Trophoblast cell (in vitro differentiated cells and primary cell): ENCODE results near the gene USP49.

Experiments used
- DNase-seq, 2 donors: peaks; one replicate each; pipeline ENCODE4 v3.0.0-alpha.2; 2016
- H2AFZ ChIP-seq: 2 replicates; pipeline ENCODE4 v1.6.1; 2013; ENCODE audit warnings: low read length, moderate library complexity, mild to moderate bottlenecking; ENCODE audit not compliant: insufficient read depth, poor library complexity
- H2AK5ac ChIP-seq: 2 replicates; pipeline ENCODE4 v1.6.1; 2013; ENCODE audit warnings: mild to moderate bottlenecking, low read length
- H2BK120ac ChIP-seq: 2 replicates; pipeline ENCODE4 v1.6.1; 2013; ENCODE audit warnings: low read length, mild to moderate bottlenecking, moderate library complexity; ENCODE audit not compliant: insufficient read depth, poor library complexity
- H2BK12ac ChIP-seq: 2 replicates; pipeline ENCODE4 v1.6.1; 2013; ENCODE audit warnings: mild to moderate bottlenecking, low read length, moderate library complexity
- H2BK5ac ChIP-seq: 2 replicates; pipeline ENCODE4 v1.6.1; 2013; ENCODE audit warnings: low read length, low read depth, moderate library complexity, mild to moderate bottlenecking; ENCODE audit not compliant: poor library complexity
- H3K14ac ChIP-seq: 2 replicates; pipeline ENCODE4 v1.6.1; 2013; ENCODE audit warnings: mild to moderate bottlenecking, low read length
- H3K18ac ChIP-seq: 2 replicates; pipeline ENCODE4 v1.6.1; 2013; ENCODE audit warnings: mild to moderate bottlenecking, low read length
- H3K23ac ChIP-seq: 2 replicates; pipeline ENCODE4 v1.6.1; 2013; ENCODE audit warnings: low read length
- H3K27ac ChIP-seq: 2 replicates; pipeline ENCODE4 v1.5.1; 2013; ENCODE audit warnings: low read depth, mild to moderate bottlenecking, inconsistent platforms, low read length, moderate library complexity
- H3K27me3 ChIP-seq: 2 replicates; pipeline ENCODE4 v1.6.1; 2013; ENCODE audit warnings: inconsistent platforms, mild to moderate bottlenecking, low read length, moderate library complexity; ENCODE audit not compliant: insufficient read depth
- H3K36me3 ChIP-seq, 2 experiments: 1 replicate in 1 of 2; 2 replicates in 1 of 2; pipeline ENCODE4 v1.6.1; 2013; ENCODE audit warnings: low read length in 2 of 2, mild to moderate bottlenecking in 2 of 2, moderate library complexity in 1 of 2; ENCODE audit not compliant: insufficient read depth in 2 of 2, control insufficient read depth in 1 of 2
- H3K4ac ChIP-seq: 2 replicates; pipeline ENCODE4 v1.6.1; 2013; ENCODE audit warnings: low read depth, mild to moderate bottlenecking, low read length, moderate library complexity
- H3K4me1 ChIP-seq, 2 experiments: 1 replicate in 1 of 2; 2 replicates in 1 of 2; pipeline ENCODE4 v1.6.1; 2013; ENCODE audit warnings: low read length in 2 of 2, mild to moderate bottlenecking in 2 of 2, moderate library complexity in 1 of 2; ENCODE audit not compliant: insufficient read depth in 2 of 2, control insufficient read depth in 1 of 2
- H3K4me2 ChIP-seq: 2 replicates; pipeline ENCODE4 v1.6.1; 2013; ENCODE audit warnings: inconsistent platforms, mild to moderate bottlenecking, low read length, moderate library complexity
- H3K4me3 ChIP-seq: 2 replicates; pipeline ENCODE4 v1.5.1; 2013; ENCODE audit warnings: mild to moderate bottlenecking, low read depth, low read length, inconsistent platforms
- H3K79me1 ChIP-seq: one replicate; pipeline ENCODE4 v1.6.1; 2013; ENCODE audit warnings: low read length
- H3K79me2 ChIP-seq: 2 replicates; pipeline ENCODE4 v1.6.1; 2013; ENCODE audit warnings: low read length, mild to moderate bottlenecking; ENCODE audit not compliant: control insufficient read depth, insufficient read depth, poor library complexity
- H3K9ac ChIP-seq: 2 replicates; pipeline ENCODE4 v1.6.1; 2013; ENCODE audit warnings: mild to moderate bottlenecking, low read length
- H3K9me3 ChIP-seq: 2 replicates; pipeline ENCODE4 v1.6.1; 2013; ENCODE audit warnings: low read depth, mild to moderate bottlenecking, control low read depth, inconsistent platforms, low read length; ENCODE audit not compliant: insufficient read depth
- H4K12ac ChIP-seq: 2 replicates; pipeline ENCODE4 v1.6.1; 2013; ENCODE audit warnings: low read depth, mild to moderate bottlenecking, low read length, moderate library complexity
- H4K8ac ChIP-seq: 2 replicates; pipeline ENCODE4 v1.6.1; 2013; ENCODE audit warnings: low read depth, mild to moderate bottlenecking, low read length, moderate library complexity
- H4K91ac ChIP-seq: one replicate; pipeline ENCODE4 v1.6.1; 2013; ENCODE audit warnings: low read depth, mild to moderate bottlenecking, low read length, moderate library complexity
- WGBS: extraction: QIAGEN DNeasy Blood & Tissue Kit; methylation state at CpG from one replicate; pipeline ENCODE4 v1.1.7; 2013; ENCODE audit warnings: missing lambda C conversion rate; ENCODE audit not compliant: insufficient read length, insufficient coverage; ENCODE audit errors: extremely low coverage; 5-methylcytosine and 5-hydroxymethylcytosine counted together

Gene USP49

GRCh38 chr6:41801380-41801779 is 93.8 kb downstream of the USP49 start:
- no peaks in the 10 kb centered on the region for H3K79me1 ChIP-seq
- no peak overlapping the region for H2AFZ ChIP-seq
- H3K18ac ChIP-seq: no peak overlapping the region
- H3K4ac ChIP-seq: no peak overlapping the region
- H3K4me2 ChIP-seq: no peak overlapping the region
- H3K79me2 ChIP-seq: no peaks in the 10 kb centered on the region
- no peak overlapping the region for H3K9ac ChIP-seq
- H3K36me3 ChIP-seq: peaks cover 4 to 15% of the 10 kb centered on the region in 2 experiments
- no peak overlapping the region for H4K12ac ChIP-seq
- peaks cover 3% of the 10 kb centered on the region for H3K9me3 ChIP-seq
- no peak overlapping the region for H4K8ac ChIP-seq
- H3K23ac ChIP-seq: no peak overlapping the region
- no peaks in the 10 kb centered on the region for H3K27me3 ChIP-seq
- no peak overlapping the region for H2BK12ac ChIP-seq
- no CpG with 5 or more reads among the region's 2 CpGs for WGBS
- no peak overlapping the region for H2BK5ac ChIP-seq
- no peak overlapping the region for H2BK120ac ChIP-seq
- no peak overlapping the region for H4K91ac ChIP-seq
- no peak overlapping the region for H3K27ac ChIP-seq
- H2AK5ac ChIP-seq: no peak overlapping the region
- no peak overlapping the region for H3K14ac ChIP-seq
- peaks cover 0 to 2% of the 10 kb centered on the region in 2 experiments for H3K4me1 ChIP-seq
- peak in 1 of 2 donors; percentile 14 for DNase-seq
- no peak overlapping the region for H3K4me3 ChIP-seq

DNA sequence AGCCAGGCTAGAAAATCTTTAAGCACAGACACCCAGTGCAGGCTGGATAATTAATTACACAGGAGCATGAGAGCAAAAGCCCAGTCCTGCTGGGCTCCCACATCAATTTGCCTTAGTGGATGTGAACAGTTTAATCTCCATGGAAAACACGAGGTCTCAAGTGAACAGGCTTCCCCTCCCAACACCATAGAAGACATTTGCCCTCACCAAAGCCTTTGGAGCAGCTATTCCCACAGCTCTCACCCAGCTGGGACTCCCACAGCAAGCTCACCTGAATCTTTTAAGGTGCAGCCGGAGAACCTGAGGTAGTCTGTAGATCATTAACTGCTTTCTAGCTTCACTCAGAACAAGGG is 95.6 kb downstream of the USP49 start:
- DNase-seq: no peak
- Histone ChIP-seq H4K91ac (no peak overlapping the region), H3K79me2 (no peaks in the 10 kb centered on the region), H2BK5ac (no peak overlapping the region), H3K36me3 (peaks cover 2 to 9% of the 10 kb centered on the region in 2 experiments), H3K23ac (no peak overlapping the region), H3K14ac (no peak overlapping the region), H2AK5ac (no peak overlapping the region), H3K18ac (no peak overlapping the region), H2AFZ (no peak overlapping the region), H3K4me1 (peaks cover 0 to 2% of the 10 kb centered on the region in 2 experiments), H3K9ac (no peak overlapping the region), H3K27ac (no peak overlapping the region), H4K8ac (no peak overlapping the region), H3K4me2 (no peak overlapping the region), H3K4ac (no peak overlapping the region), H2BK12ac (no peak overlapping the region), H3K9me3 (no peaks in the 10 kb centered on the region), H3K79me1 (no peaks in the 10 kb centered on the region), H3K27me3 (no peaks in the 10 kb centered on the region), H2BK120ac (no peak overlapping the region), H3K4me3 (no peak overlapping the region), H4K12ac (no peak overlapping the region)
- no CpG with 5 or more reads among the region's 2 CpGs for WGBS

DNA sequence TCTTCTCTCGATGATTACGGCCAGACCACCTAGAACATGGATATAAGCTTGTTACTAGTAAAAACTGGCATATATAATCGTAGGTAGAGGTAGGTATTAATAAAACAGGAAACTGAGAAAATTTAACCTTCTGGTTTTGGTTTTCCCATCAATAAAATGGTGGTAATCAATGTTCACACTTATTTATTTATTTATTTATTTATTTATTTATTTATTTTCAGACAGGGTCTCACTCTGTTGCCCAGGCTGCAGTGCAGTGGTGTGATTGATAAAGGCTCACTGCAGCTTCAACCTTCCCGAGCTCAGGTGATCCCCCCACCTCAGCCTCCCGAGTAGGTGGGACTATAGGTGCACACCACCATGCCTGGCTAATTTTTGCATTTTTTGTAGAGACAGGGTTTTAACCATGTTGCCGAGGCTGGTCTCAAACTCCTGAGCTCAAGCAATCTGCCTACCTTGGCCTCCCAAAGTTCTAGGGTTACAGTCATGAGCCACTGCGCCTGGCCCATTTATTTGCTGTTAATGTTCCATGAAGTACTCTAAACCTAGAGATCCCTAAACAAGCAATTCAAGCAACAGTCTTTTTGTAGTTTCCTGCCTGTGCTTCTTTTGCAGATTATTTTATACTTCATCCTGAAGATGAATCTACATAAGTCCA is 96.1 kb downstream of the USP49 start:
- no CpG with 5 or more reads among the region's 7 CpGs for WGBS
- H2AK5ac ChIP-seq: no peak overlapping the region

GRCh38 chr6:41796474-41796873 is 98.7 kb downstream of the USP49 start:
- DNase-seq: no peak
- Histone ChIP-seq H4K91ac (no peak overlapping the region), H3K27me3 (no peaks in the 10 kb centered on the region), H3K27ac (no peak overlapping the region), H3K4me2 (no peak overlapping the region), H4K12ac (no peak overlapping the region), H4K8ac (no peak overlapping the region), H2BK5ac (no peak overlapping the region), H3K23ac (no peak overlapping the region), H2BK12ac (no peak overlapping the region), H2AK5ac (no peak overlapping the region), H3K79me1 (no peaks in the 10 kb centered on the region), H3K36me3 (peaks cover 6 to 14% of the 10 kb centered on the region in 2 experiments), H3K79me2 (no peaks in the 10 kb centered on the region), H3K14ac (no peak overlapping the region), H3K9ac (no peak overlapping the region), H2BK120ac (no peak overlapping the region), H3K18ac (no peak overlapping the region), H3K9me3 (no peaks in the 10 kb centered on the region), H3K4ac (no peak overlapping the region), H3K4me3 (no peak overlapping the region), H2AFZ (no peak overlapping the region), H3K4me1 (peaks cover 0 to 2% of the 10 kb centered on the region in 2 experiments)
- WGBS: no CpG with 5 or more reads among the region's 2 CpGs

More for the DNA sequence above, 96.1 kb downstream of the USP49 start:
- H3K4me2 ChIP-seq: no peak overlapping the region
- H2BK12ac ChIP-seq: no peak overlapping the region
- H3K4ac ChIP-seq: no peak overlapping the region
- H4K12ac ChIP-seq: no peak overlapping the region
- no peak overlapping the region for H3K18ac ChIP-seq
- H3K9ac ChIP-seq: no peak overlapping the region
- no peak overlapping the region for H3K14ac ChIP-seq
- H4K8ac ChIP-seq: no peak overlapping the region
- peaks cover 0 to 2% of the 10 kb centered on the region in 2 experiments for H3K4me1 ChIP-seq
- no peak overlapping the region for H2BK120ac ChIP-seq
- H3K36me3 ChIP-seq: peaks cover 3 to 9% of the 10 kb centered on the region in 2 experiments
- no peaks in the 10 kb centered on the region for H3K27me3 ChIP-seq
- no peaks in the 10 kb centered on the region for H3K9me3 ChIP-seq
- no peaks in the 10 kb centered on the region for H3K79me1 ChIP-seq
- H4K91ac ChIP-seq: no peak overlapping the region
- DNase-seq: no peak
- H3K4me3 ChIP-seq: no peak overlapping the region
- H3K23ac ChIP-seq: no peak overlapping the region
- no peak overlapping the region for H3K27ac ChIP-seq
- H3K79me2 ChIP-seq: no peaks in the 10 kb centered on the region
- H2AFZ ChIP-seq: no peak overlapping the region
- H2BK5ac ChIP-seq: no peak overlapping the region
